Activated naive CD4-positive, alpha-beta T cell treated with anti-CD3 and anti-CD28 coated beads, Interleukin-2, amount 50 U/mL, for 24 hours (primary cell): Measurements from ENCODE around the gene TRIO.
"Not testable (repeated sequence)": the region's sequence is repeated elsewhere in the genome, so short reads cannot be mapped to it uniquely, and the experiment has no call there.

Experiments
- H3K27ac Mint-ChIP-seq: one replicate; pipeline ENCODE4 v1.8.0; 2021; ENCODE audit warnings: mild to moderate bottlenecking, mixed read lengths
- H3K27me3 Mint-ChIP-seq: one replicate; pipeline ENCODE4 v1.8.0; 2021; ENCODE audit warnings: mixed read lengths
- H3K36me3 Mint-ChIP-seq: one replicate; pipeline ENCODE4 v1.8.0; 2021; ENCODE audit warnings: mixed read lengths
- H3K4me1 Mint-ChIP-seq: one replicate; pipeline ENCODE4 v1.8.0; 2021; ENCODE audit warnings: mixed read lengths
- H3K4me3 Mint-ChIP-seq: one replicate; pipeline ENCODE4 v1.8.0; 2021; ENCODE audit warnings: mild to moderate bottlenecking, mixed read lengths
- H3K9me3 Mint-ChIP-seq: one replicate; pipeline ENCODE4 v1.8.0; 2021; ENCODE audit warnings: mixed read lengths

The TRIO gene

DNA sequence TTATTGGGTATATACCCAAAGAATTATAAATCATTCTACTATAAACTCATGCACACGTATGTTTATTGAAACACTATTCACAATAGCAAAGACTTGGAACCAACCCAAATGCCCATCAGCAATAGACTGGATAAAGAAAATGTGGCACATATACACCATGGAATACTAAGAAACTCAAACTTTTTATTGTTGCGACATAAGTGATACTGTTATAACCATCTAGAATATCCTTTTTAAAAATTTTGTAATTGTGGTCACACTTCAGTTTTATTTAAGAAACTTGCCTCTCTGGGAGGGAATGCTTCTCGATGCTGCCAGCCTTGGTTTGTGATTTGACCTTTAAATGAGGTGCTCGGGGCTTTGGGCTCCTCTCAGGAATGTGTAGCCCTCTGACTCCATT, 237.6 kb downstream of the TRIO start:
- Mint-ChIP-seq H3K4me3 (no peak overlapping the region), H3K27me3 (peaks cover 5% of the 10 kb centered on the region), H3K4me1 (no peaks in the 10 kb centered on the region), H3K27ac (no peak overlapping the region), H3K9me3 (no peaks in the 10 kb centered on the region), H3K36me3 (peaks cover 1% of the 10 kb centered on the region)

DNA sequence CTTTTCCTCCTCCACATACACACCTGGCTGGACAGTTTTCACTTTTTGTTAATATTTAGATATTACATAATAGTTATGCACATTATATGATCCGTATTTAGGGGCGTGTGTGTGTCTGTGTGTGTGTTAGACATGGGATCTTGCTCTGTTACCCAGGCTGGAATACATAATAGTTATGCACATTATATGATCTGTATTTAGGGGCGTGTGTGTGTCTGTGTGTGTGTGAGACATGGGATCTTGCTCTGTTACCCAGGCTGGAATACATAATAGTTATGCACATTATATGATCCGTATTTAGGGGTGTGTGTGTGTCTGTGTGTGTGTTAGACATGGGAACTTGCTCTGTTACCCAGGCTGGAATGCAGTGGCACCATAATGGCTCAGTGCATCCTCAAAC, 239.5 kb downstream of the TRIO start:
- H3K4me1 Mint-ChIP-seq: no peaks in the 10 kb centered on the region
- peaks cover 1% of the 10 kb centered on the region for H3K36me3 Mint-ChIP-seq
- no peak overlapping the region for H3K27ac Mint-ChIP-seq
- H3K27me3 Mint-ChIP-seq: peaks cover 5% of the 10 kb centered on the region
- H3K4me3 Mint-ChIP-seq: no peak overlapping the region
- H3K9me3 Mint-ChIP-seq: no peaks in the 10 kb centered on the region

DNA sequence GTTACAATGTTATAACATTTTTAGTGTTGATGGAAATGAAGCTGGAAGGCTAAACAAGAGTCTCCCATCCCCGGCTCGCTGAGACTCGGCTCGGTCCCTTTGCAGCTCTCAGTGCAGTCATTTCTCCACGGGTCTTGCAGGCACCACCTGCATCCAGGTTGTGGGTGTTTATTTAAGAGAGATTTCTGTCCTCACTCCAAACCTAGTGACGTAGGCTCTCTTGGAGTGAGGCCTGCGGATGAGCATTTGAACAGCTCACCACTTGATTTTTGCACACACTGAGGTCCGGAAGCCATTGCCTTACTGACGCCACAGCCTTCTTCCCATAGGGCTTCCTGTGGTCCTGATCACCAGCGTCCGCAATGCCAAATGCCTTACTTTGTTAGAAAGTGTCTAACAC, 240.8 kb downstream of the TRIO start:
- H3K27ac Mint-ChIP-seq: no peak overlapping the region
- H3K36me3 Mint-ChIP-seq: peaks cover 1% of the 10 kb centered on the region
- H3K9me3 Mint-ChIP-seq: no peaks in the 10 kb centered on the region
- no peak overlapping the region for H3K4me3 Mint-ChIP-seq
- peaks cover 5% of the 10 kb centered on the region for H3K27me3 Mint-ChIP-seq
- no peaks in the 10 kb centered on the region for H3K4me1 Mint-ChIP-seq

DNA sequence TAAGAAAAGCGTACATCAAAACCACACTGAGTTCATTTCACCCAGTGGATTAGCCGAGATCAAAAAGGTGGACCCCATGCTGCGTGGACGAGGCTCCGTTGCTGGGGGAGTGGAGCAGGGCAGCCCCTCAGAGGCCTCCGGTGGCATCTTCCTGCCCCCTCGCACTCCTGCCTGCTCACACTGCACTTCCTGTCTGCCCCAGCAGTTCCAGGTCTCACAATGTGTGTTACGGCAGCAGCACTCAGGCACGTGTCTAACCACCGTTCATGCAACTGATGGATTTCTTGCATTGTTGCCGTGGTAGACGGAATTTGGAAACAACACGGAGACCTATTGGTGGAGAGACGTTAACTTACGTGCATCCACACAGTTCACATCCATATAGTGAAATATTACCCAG, 241.9 kb downstream of the TRIO start:
- Mint-ChIP-seq H3K9me3 (no peaks in the 10 kb centered on the region), H3K27ac (no peak overlapping the region), H3K36me3 (peaks cover 1% of the 10 kb centered on the region), H3K4me1 (no peaks in the 10 kb centered on the region), H3K27me3 (peaks cover 5% of the 10 kb centered on the region), H3K4me3 (no peak overlapping the region)

DNA sequence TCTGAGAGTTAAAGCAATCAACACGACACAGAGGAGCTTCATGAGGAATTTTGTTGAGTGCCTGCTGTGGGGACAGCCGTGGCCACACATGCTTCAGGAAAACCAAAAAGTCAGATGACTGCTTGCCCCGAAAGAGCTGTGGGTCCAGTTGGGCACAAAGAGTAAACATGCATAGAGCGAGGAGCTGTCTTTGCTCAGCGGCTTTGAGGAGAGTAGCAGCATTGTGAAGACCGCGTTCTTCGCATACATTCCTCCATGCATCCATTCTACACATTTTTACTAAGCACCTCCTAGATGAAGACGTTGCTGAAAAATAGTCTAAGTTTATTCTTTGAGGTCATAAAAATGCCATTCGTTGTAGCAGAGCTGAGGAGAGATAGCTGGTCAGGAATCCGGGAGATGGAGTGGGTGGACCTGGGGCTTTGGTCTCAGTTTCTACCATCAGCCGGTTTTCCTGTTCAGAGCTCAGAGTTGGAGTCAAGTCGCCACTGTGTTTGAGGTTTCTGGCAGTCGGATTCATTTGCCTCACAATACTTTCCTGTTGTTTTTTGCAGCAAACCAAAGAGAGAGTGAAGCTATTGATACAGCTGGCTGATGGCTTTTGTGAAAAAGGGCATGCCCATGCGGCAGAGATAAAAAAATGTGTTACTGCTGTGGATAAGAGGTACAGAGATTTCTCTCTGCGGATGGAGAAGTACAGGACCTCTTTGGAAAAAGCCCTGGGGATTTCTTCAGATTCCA, 243.9 kb downstream of the TRIO start:
- H3K36me3 Mint-ChIP-seq: peaks cover 1% of the 10 kb centered on the region

DNA sequence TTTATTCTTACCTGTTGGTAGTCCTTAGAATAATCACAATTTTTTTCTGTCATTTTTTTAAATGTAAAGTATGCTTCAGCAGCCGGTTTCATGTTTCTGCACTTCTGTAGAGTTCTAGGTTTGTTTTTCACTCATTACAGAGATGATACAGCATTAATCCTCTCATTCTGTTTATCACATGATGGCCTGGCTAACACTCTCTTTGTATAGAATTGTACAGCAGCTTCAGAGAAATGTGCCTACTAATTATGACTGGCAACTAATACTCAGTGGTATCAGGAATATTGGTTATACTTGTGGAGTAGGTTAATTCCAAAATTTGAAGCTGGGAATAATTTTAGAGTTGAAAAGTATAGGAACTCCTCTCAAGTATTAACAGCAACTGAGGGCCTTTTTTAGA, 245.6 kb downstream of the TRIO start:
- no peak overlapping the region for H3K27ac Mint-ChIP-seq
- H3K27me3 Mint-ChIP-seq: peaks cover 1% of the 10 kb centered on the region
- H3K4me1 Mint-ChIP-seq: no peaks in the 10 kb centered on the region
- H3K36me3 Mint-ChIP-seq: peaks cover 1% of the 10 kb centered on the region
- no peaks in the 10 kb centered on the region for H3K9me3 Mint-ChIP-seq
- no peak overlapping the region for H3K4me3 Mint-ChIP-seq

More for the DNA sequence above, 243.9 kb downstream of the TRIO start:
- no peak overlapping the region for H3K4me3 Mint-ChIP-seq
- H3K27ac Mint-ChIP-seq: no peak overlapping the region
- peaks cover 1% of the 10 kb centered on the region for H3K27me3 Mint-ChIP-seq
- H3K4me1 Mint-ChIP-seq: no peaks in the 10 kb centered on the region
- no peaks in the 10 kb centered on the region for H3K9me3 Mint-ChIP-seq

DNA sequence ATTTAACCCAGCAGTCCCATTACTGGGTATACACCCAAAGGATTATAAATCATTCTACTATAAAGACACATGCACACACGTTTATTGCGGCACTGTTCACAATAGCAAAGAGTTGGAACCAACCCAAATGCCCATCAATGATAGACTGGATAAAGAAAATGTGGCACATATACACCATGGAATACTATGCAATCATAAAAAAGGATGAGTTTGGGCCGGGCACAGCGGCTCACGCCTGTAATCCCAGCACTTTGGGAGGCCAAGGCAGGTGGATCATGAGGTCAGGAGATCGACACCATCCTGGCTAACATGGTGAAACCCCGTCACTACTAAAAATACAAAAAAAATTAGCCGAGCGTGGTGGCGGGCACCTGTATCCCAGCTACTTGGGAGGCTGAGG, 249.4 kb downstream of the TRIO start:
- H3K36me3 Mint-ChIP-seq, H3K4me1 Mint-ChIP-seq, H3K4me3 Mint-ChIP-seq, H3K9me3 Mint-ChIP-seq, H3K27me3 Mint-ChIP-seq, H3K27ac Mint-ChIP-seq: not testable (repeated sequence)

DNA sequence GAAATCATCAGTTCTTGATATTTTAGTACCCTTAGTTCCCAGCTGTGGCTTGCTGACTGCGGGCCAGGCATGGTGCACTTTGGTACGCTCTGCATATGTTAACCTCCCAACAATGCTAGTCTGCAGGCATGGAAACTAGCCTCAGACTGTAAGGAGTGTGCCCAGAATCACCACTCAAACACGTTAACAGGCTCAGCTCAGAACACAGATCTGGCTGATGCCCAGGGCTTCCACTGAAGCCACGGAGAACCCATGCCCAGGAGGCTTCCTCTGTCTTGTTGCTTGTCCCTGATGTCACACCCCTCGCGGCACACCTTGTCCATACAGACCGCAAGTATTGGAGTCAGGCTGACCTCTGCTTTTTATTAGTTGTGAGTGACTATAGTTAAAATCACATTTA, 251.2 kb downstream of the TRIO start:
- H3K27me3 Mint-ChIP-seq: no peaks in the 10 kb centered on the region
- no peak overlapping the region for H3K4me3 Mint-ChIP-seq
- no peak overlapping the region for H3K27ac Mint-ChIP-seq
- H3K36me3 Mint-ChIP-seq: peaks cover 1% of the 10 kb centered on the region
- H3K4me1 Mint-ChIP-seq: no peaks in the 10 kb centered on the region
- no peaks in the 10 kb centered on the region for H3K9me3 Mint-ChIP-seq

DNA sequence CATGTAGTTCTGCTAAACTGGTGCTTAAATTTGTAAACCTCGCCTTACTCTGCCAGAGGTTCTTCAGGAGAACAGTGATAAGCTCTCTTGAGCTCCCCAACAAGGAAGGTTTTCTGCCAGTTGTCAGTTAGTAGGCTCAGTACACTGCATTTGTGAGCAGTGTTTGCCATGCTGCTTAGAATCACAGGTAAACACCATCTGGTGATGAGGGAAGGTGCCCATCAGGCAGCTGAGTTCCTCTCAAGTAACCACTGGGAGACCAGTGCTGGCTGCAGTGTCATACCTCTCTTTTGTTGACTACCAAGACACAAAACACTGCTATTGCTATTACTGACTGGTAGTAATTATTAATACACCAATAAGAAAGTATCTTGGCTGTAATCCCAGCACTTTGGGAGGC, 252.3 kb downstream of the TRIO start:
- Mint-ChIP-seq H3K9me3 (no peaks in the 10 kb centered on the region), H3K4me1 (no peaks in the 10 kb centered on the region), H3K27ac (no peak overlapping the region), H3K4me3 (no peak overlapping the region), H3K36me3 (peaks cover 1% of the 10 kb centered on the region), H3K27me3 (no peaks in the 10 kb centered on the region)

DNA sequence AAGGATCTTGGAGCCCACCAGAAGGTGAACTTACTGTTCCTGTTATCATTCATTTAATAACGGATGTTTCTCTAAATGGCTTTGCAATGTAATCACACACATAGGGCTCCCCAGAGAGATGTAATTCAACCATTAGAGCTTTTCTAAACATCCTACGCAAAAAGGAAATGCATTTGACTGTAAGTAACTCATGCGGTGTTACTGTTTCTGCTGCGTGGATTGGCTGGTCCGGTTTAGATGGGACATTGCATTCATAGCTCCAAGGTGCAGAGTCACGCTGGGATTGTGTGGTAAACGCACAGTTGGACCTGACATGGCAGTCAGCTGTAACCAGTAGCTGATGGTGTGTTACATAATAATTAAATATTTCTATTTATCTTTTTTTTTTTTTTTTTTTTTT, 252.9 kb downstream of the TRIO start:
- Mint-ChIP-seq H3K27me3 (no peaks in the 10 kb centered on the region), H3K9me3 (no peaks in the 10 kb centered on the region), H3K36me3 (peaks cover 1% of the 10 kb centered on the region), H3K27ac (no peak overlapping the region), H3K4me1 (no peaks in the 10 kb centered on the region), H3K4me3 (no peak overlapping the region)

DNA sequence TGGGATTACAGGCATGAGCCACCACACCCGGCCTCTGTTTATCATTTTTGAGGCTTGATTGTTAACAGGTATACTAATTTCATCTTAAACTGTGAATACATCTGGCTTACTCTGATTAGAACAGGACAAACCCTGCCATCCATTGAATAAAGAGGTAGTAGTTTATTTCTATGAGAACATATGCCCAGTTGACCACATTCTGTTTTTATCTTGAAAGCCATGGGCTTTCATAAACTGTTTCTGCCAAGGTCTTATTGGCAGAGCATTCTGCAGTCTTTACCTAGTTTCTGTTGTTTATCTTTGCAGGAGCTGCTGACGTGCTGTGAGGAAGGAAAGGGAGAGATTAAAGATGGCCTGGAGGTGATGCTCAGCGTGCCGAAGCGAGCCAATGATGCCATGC, 253.6 kb downstream of the TRIO start:
- Mint-ChIP-seq H3K36me3 (no peaks in the 10 kb centered on the region), H3K27ac (no peak overlapping the region), H3K27me3 (no peaks in the 10 kb centered on the region), H3K4me3 (no peak overlapping the region), H3K9me3 (no peaks in the 10 kb centered on the region), H3K4me1 (no peaks in the 10 kb centered on the region)

DNA sequence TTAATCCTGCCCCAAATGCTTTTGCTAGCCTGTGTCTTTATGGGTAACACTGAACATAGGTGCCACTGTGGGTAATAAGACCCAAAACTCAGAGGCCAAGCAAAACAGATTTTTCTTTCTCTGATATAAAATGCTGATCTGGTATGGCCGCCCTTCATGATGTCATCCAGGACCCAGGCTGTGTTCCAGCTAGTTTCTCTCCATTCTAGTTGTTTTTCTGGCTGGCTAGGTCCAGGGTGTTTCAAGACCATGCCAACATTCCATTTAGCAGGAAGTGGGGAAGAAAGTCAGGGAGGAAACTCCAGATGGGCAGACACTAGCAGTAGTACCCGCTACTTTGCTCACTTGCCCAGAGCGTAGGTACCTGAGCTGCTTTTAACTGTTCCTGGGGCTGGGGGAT, 254.6 kb downstream of the TRIO start:
- Mint-ChIP-seq H3K9me3 (no peaks in the 10 kb centered on the region), H3K36me3 (no peaks in the 10 kb centered on the region), H3K27ac (no peak overlapping the region), H3K4me1 (no peaks in the 10 kb centered on the region), H3K4me3 (no peak overlapping the region), H3K27me3 (no peaks in the 10 kb centered on the region)

DNA sequence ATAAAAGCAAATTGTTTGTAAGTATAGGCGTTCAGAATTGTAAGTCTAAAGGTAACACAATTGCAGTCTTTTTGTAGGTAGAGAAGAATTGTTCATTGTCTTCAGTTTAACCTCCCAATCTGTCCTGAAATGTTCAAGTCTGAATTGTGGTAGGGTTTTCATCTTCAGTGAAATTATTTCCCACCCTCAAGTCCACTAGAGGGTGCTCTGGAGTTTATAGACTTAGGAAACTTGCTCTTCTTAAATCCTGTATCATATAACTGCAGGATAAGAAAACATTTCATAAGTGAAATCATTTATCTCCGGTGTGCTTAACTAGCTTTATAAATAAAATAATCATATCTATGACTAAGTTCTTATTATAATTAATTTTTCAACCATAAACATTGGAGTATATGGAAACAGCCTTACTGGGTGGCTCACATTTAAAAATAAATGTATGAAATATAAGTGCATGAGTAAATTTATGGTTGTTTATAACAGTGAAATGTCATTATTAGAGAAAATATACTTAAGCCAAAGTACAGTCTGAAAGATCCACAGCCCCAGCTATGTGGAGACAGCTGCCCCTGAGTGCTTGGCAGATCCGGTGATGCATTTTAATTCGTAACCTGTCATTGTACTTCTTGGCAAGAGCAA, 256.0 kb downstream of the TRIO start:
- Mint-ChIP-seq H3K27ac (no peak overlapping the region), H3K4me3 (no peak overlapping the region), H3K4me1 (no peaks in the 10 kb centered on the region), H3K36me3 (no peaks in the 10 kb centered on the region), H3K27me3 (no peaks in the 10 kb centered on the region), H3K9me3 (no peaks in the 10 kb centered on the region)

DNA sequence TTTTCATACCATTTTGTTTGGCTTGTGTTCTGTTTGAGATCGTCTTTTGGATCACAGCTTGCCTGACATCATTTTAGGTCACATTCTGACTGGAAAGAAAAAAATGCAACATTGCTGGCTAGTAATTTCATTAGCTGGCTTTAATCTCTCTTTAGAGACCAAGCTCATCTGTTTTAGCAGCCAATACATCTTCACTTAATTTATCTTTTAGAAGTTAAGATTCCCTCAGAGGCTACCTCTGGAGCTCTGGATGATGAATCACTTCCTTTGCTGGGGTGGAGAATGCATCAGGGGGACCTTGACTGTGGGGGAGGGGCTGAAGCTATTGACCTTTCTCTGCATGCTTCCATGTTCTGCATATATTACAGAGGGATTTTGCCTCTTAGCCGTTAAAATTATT, 256.9 kb downstream of the TRIO start:
- no peak overlapping the region for H3K4me3 Mint-ChIP-seq
- no peaks in the 10 kb centered on the region for H3K27me3 Mint-ChIP-seq
- no peaks in the 10 kb centered on the region for H3K9me3 Mint-ChIP-seq
- H3K36me3 Mint-ChIP-seq: no peaks in the 10 kb centered on the region
- no peaks in the 10 kb centered on the region for H3K4me1 Mint-ChIP-seq
- H3K27ac Mint-ChIP-seq: no peak overlapping the region

DNA sequence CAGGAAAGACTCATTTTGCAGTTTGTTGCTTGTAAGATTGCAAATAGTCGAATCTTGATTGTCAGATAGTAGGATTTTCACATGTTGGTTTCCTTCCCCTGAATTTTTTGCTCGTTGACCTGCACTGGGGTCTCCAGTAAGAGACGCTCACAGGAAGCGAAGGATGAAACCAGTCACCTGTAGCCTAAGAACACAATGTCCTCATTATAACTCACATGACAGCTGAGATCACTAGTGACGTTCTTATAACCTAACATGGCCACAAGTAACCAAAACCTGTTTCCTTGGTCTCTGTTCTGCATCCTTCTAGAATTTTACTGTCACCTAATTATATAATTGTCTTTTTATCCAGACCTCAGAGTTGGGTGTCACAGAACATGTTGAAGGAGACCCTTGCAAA, 257.5 kb downstream of the TRIO start:
- H3K36me3 Mint-ChIP-seq: no peaks in the 10 kb centered on the region
- H3K4me1 Mint-ChIP-seq: no peaks in the 10 kb centered on the region
- no peaks in the 10 kb centered on the region for H3K9me3 Mint-ChIP-seq
- H3K27ac Mint-ChIP-seq: no peak overlapping the region
- H3K4me3 Mint-ChIP-seq: no peak overlapping the region
- no peaks in the 10 kb centered on the region for H3K27me3 Mint-ChIP-seq

DNA sequence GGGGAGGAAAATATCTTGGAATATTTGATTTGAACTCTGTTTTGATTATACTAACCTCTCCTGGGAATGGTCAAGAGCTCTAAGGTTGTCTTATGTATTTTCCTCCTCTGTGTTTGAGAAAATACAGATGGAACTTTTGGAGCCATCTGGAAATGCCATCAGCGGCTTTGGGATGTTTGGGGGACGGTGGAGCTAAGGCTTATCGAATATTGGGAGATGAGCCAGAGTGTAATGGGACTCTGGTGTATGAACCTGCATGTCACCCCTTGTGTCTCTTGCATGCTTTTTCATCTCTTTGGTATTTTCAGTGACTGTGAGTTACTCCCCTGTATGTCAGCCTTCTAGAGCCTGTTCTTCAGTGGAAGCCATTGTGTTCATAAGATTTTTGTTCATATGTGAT, 258.5 kb downstream of the TRIO start:
- Mint-ChIP-seq H3K27ac (no peak overlapping the region), H3K27me3 (no peaks in the 10 kb centered on the region), H3K4me1 (no peaks in the 10 kb centered on the region), H3K9me3 (no peaks in the 10 kb centered on the region), H3K4me3 (no peak overlapping the region), H3K36me3 (no peaks in the 10 kb centered on the region)

DNA sequence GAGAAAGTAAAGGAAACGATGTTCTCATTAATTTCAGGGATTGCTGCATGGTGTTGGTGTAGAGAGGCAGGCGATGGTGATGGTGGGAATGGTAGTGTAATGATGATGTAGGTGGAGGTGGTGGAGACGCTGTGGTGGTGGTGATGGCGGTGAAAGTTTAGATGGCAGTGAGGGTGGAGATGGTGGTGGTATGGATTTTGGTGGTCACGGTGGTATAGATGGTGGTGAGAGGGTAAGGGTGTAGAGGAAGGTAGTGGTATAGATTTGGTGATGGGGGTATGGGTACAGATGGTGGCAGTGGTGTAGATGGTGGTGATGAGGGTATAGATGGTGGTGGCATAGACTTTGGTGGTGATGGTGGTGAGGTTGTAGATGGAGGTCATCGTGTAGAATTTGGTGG, 259.3 kb downstream of the TRIO start:
- Mint-ChIP-seq H3K27me3 (no peaks in the 10 kb centered on the region), H3K4me3 (no peak overlapping the region), H3K36me3 (no peaks in the 10 kb centered on the region), H3K9me3 (no peaks in the 10 kb centered on the region), H3K27ac (no peak overlapping the region), H3K4me1 (no peaks in the 10 kb centered on the region)
